Measurements from ENCODE around the gene SHC3.

Gene SHC3

DNA sequence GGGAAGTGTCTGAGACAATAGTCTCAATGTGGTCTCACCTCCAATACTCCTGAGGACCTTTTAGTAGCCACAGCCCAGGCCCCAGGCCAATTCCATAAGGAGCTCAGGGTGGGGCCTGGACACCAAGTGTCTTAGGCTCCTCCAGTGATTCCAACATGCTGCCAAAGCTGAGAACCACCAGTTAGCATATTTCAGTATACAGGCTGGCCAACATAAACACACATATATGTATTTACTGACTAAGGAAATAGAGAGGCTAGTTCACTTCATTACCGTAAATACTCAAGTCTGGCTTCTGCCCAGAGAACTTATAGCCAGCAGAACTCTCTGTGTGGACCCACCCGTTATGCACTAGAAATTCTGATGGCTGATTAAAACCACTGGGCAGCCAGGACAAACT lies 163.3 kb downstream of the SHC3 start:
- no peak for DNase-seq

DNA sequence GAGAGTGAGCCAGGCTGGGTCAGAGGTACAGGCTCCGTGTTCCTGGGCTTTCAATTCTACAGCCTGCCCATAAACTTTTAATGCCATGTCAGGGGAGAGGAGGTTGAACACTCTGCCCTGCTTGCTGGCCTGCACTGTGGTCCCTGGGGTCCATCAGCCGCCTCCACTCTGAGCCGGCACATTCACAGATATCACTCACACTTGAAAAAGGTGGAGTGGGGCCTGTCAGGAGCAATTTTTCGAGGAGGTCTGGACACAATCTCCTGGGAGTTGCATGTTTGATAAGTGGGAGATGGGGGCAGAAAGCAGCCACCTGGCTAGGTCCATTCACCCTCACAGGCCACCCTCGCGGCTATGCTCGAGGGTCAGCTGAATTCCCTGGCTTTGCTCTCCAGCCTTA lies 164.5 kb downstream of the SHC3 start:
- DNase-seq, result no peak

DNA sequence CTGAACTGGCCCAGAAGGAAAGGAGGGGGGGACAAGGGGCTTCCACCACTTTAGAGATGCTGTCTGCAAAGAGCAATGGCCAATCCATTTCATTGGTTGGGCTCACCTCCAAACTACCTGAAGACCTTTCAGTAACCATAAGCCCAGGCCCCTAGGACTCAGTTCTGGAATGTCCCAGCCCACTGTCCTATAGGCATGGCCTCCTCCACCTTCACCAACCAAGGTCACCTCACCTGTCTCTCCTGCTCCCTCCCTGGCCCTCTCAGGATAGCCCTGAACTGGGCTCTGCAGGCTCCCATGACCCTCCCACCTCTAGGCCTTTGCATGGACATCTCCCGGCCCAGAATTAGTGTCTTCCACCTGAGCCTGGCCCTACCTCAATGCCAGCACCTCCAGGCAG lies 165.0 kb downstream of the SHC3 start:
- no peak for DNase-seq

DNA sequence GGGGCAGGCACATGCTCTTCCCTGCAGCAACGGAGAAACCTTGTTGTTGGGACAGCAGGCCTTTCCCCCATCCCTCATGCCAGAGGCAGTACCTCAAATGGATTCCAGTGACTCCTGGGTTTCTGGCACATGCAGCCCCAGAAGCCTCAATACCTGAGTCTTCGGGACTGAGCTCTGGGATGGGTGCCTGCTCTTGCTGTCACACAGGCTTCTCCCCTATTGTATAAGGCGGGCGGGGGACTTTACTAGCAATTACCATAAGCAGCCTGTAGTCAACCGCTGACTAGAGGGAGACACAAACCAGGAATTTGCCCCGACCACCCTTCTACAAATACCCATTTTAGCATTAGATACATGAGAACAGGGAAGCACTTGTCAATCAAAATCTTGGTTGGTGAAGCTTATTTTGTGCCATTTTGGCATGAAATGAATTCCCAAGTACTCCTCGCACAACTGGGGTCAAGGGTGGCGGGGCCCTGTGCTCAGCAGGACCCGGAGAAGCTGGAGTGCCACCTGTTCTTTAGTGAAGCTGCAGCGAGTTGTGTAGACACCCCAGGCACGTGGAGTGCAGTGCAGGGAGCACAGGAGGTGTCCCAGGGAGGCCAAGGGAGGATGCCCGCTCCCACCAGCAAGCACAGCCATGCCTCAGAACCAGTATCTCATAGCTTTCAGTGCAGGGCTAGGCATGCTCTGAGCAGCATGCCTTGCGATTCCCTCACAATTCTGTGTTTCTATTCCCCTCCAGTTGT lies 166.2 kb downstream of the SHC3 start:
- DNase-seq, result no peak

DNA sequence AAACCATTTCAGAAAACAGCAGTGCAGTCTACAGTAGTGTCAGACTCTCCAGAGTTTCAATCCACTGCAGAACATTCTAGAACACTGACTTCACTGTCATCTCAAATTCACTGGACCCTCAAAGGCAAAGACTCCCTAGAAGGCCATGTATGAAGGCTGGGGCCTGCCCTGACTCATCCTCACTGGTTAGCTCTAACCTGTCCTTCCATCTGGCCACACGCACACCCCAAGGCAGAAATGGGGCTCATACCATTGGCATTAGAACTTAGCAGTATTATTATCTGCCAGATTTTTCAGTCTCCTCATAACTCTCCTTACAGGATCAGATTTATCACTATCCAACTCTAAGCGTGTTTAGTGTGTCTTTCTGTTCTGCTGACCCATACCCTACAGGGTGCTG lies 166.9 kb downstream of the SHC3 start:
- no peak for DNase-seq

DNA sequence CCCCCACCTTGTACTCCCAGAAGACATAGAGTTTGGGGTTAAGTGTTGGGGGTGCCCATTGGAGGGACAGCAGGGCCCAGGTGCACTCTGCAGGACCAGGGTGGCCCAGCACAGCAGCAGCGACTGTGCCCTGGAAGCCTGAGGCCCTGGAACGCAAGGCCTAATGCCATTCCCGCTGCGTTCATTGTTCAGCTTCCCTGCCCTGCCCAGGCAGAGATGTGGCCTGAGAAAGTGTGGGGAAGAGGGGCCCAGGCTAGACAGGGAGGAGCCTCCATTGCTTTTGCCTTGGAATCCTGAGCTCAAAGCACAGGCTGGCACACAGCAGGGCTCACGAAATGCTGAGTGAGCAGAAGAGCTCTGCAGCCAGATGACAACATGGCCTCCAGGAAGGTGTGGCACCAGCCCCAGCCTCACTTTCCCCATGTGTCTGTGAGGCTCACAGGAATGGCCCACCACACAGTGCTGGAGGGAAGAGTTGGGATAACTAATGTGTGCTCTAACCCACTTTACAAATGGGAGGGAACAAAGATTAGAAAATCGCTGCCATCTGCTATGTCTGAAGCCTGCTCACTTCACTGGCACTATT lies 168.0 kb downstream of the SHC3 start:
- DNase-seq, result no peak

DNA sequence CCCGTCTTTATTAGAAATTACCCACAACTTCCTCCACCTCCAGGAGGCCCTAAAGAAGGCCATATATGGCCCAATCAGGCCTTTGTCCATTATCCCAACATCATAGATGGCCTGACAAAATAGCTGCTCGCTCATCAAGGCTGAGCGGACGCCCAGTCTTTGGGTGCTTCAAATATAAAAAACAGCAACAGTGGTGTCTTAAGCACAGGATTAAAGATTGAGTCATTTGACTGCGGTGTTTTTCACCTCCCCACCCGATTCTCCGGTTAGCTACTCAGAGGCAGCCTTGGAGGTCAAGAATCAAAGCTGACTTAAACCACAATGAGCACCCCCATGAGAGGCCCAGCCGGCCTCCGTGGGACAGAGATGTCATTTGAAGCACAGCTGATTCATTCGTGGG lies 168.6 kb downstream of the SHC3 start:
- DNase-seq, result no peak

DNA sequence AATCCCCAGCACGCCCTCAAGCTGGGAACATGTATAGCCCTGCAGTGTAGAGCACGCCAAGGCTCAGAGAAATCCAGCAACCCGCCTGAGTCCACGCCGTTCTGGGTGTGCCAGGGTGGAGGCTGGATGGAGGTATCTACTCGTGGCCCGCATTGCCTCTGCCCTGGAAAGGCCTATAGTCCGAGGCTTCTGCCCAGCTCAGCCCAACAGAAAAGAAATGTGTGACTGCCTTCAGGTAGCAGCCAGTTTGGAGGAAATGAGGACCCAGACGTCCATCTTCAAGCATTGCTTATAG lies 169.1 kb downstream of the SHC3 start:
- DNase-seq, result no peak

DNA sequence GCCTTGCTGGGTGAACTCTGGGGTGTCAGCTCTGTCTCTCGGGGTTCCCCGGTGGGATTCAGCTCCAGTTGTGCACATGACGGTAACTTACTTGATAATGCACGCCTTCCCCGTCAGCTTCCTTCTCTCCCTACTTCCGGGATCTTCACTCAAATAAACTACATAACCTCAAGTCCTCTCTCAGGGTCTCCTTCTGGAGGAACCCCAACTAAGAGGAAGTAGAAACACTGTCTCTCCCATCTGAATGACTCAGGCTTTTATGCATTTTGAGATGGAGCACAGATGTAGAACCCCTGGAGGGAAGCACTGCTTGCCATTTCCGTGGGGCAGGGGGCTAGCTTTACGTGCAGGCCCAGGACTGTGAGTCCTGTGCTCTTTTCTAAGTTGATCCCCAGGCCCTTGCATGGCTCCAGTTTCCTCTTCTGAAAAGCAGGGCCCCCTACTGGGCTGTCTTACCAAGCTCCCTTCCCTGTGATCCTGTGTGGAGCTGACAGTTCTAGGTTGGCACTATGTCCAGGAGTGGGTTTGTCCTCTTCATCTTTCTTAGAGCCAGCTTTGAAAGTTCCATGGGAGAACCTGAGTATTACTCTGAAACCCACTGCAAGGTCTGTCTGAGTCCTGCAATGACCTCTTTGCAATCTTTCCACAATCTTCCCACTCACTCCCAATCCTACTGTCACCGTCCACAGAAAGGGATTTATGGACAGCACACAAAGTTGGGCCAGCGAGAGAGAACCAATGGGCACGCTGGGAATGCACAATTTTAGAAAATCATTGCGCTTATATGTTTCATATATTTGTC lies 169.7 kb downstream of the SHC3 start:
- DNase-seq, result no peak

DNA sequence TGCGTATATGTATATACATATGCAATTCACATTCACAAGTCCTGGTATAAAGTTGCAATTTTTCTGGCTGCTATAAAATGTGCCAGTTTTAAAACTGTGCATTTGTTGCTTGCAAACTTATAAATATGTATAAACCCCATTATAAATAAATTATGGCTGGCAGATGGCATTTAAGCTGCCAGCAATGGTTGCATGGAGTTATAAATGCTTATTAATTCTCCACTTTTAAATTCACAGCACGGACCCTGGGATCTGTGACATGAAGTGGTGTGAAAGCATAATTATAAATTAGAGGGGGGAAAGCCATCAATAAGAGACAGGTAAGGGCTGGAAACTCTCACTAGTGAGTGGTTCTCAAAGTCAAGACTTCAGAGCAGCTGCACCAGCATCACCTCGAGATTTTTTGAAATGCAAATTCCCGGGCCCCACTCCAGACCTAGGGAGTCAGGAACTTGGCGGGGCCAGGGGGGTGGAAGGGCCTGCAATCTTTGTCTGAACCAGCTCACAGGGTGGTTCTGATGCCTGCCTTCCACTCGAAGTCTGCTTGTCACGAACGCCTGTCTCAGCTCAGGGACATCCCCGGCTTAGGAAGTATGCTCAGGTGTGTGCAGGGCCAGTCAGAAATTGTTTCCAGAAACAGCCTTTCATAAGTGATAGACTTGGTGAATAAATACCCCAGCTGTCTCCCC lies 170.4 kb downstream of the SHC3 start:
- DNase-seq, result no peak

DNA sequence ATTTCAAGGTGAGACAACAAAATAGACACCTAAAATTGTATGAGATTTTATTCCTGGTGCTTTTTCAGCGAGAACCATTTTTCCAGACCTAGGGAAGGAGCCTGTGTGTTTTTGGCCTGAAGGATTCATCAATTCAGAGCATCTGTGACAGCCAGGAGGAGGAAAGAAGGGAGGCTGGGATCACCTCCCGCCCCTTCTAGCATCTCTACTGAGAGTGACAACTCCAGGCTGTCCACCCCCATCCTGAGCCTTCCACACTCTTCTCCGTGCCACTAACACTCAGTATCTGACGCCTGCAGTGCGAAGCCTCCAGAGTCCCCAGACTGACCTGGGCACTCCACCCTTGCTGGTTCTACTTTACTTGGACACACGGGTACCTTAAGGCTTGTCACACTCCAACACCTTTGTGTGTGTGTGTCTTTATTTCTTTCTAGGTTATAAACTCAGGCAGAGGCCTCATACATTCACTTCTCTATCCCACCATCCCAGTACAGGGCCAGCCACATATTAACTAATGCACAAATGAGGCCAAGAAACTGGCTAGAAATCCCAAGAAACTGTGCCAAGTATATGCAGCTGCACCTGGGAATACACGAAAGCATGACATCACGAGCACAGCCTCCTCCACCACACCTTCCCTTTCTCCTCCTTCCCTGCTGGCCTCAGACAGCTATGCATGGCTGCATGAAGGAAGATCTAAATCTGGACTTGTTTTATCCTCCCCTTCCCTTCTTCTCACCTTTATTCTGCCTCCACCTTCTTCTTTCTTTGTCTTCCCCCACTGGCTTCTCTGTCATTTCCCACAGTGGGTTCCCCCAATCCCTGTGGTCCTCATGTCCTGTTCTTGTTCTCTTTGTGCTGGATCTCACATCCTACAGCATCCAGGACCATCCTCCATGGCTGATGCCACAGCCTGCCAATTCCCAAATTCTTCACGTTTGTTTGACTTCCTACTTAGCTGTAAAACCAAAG lies 171.3 kb downstream of the SHC3 start:
- DNase-seq, result no peak

DNA sequence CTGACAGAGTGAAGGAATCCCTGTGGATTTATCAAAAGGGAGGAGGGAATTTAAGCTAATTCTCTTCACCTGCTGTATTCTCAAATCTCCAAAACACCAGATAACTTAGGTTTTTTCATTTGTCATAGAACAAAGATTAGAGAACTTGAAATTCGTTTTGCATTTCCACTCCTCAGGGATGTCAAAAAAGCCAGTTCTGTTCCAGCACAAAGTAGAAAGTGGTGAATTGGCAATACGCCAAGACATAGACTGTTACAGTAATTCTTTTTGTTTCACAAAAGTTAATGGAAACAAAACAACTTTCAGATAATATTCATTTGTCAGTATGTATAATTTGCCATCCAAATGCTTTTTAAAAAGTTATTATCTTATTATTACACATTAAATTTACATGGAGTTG lies 172.4 kb downstream of the SHC3 start:
- DNase-seq, result no peak

DNA sequence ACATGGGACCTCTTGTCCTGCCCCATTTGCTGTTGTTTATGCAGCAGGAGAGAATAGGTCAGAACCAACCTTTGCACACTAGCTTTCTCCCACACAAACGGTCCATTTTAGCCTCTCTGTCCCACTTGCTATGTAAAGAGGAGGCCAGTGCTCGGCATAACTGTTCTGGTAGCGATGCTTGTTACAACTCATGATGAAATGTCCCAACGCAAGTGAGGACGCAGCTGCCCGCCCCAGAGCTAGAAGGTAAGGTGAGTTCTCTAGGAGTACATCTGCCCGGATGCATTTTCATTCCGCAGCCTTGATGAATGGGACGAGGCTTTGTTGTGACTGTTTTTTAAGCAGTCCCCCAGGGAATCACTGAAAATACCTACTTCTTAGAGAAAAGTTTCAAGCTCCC lies 173.3 kb downstream of the SHC3 start:
- no peak for DNase-seq

DNA sequence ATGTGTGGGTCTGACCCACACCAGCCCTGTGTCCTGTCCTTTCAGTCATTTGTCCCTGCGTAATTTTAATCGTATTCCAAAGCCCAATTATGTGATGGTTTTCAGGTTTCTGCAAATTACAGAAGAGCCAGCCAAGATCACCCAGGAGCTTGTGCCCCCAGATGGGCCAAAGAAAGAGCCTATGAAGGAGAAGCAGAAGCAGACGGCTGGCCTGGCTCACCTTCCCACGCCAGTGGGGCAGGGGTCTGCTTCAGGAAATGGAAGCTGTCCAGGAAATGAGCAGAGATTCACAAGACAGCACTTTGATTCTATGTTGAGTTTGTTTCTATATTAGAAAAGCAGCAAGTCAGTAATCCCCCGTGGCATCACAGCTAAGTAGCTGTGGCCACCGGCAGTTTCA lies 175.6 kb downstream of the SHC3 start:
- no peak for DNase-seq

DNA sequence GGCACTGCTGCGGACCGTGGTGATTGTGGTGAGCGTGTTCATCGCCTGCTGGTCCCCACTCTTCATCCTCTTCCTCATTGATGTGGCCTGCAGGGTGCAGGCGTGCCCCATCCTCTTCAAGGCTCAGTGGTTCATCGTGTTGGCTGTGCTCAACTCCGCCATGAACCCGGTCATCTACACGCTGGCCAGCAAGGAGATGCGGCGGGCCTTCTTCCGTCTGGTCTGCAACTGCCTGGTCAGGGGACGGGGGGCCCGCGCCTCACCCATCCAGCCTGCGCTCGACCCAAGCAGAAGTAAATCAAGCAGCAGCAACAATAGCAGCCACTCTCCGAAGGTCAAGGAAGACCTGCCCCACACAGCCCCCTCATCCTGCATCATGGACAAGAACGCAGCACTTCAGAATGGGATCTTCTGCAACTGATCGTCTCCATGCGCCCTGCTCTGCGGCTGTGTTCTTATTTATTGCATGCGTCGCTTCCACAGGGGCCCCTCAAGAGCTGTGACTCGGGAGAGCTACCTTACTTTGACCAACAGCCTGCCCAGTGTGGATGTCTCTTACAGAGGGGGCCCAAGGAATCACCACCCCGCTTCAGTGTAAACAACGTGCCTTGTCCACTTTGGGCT lies 176.6 kb downstream of the SHC3 start:
- no peak for DNase-seq

DNA sequence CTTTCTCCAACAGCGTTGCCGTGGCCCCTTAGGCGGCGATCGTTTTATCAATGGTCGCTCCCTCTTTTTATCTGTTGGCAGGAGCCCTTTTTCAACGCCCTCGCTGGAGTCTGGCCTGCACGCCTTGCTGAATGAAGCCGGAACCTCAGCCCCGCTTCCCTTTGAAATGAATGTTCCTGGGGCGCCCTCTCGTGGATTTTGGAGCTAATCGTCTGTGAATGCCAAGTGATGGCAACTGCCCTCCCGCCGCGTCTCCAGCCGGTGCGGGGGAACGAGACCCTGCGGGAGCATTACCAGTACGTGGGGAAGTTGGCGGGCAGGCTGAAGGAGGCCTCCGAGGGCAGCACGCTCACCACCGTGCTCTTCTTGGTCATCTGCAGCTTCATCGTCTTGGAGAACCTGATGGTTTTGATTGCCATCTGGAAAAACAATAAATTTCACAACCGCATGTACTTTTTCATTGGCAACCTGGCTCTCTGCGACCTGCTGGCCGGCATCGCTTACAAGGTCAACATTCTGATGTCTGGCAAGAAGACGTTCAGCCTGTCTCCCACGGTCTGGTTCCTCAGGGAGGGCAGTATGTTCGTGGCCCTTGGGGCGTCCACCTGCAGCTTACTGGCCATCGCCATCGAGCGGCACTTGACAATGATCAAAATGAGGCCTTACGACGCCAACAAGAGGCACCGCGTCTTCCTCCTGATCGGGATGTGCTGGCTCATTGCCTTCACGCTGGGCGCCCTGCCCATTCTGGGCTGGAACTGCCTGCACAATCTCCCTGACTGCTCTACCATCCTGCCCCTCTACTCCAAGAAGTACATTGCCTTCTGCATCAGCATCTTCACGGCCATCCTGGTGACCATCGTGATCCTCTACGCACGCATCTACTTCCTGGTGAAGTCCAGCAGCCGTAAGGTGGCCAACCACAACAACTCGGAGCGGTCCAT lies 177.4 kb downstream of the SHC3 start:
- peak; percentile 93 for DNase-seq

DNA sequence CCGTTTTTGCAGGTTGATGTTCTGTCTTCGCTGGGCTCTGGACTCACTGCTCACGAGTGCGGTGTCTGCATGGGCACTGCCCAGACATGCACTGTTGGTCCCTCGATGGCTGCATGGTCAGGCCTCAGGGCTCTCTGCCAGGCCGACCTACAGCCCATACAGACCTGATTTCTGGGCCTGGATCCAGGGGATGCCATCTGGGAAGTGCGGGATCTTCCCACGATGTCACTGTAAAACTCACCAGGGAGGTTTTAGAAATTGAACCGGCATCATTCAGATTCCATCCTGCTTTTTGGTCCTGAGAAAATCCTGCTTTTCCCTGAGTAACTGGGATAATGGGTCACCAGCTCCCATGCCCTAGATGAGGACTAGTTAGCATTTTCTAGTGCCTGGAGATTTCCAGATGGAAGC lies 178.2 kb downstream of the SHC3 start:
- DNase-seq, result no peak

DNA sequence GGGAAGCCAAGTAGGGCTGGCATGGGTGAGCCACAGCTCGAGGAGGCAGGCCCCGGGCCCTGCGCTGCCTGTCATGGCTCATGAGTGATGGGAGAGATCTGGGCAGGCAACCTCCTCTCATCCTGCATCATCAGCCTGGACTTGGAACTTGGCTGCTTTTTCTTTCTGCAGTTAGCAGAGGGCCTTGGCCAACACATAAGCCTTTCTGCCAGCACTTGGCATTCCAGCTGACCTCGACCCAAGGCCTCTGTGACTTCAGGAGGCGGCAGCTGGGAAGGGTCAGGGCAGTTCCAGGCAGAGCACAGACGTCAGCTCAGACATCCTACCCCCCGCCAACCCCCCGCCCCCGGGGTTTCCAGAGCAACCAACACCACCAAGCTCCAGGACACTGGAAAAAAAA lies 179.7 kb downstream of the SHC3 start:
- DNase-seq, result no peak

DNA sequence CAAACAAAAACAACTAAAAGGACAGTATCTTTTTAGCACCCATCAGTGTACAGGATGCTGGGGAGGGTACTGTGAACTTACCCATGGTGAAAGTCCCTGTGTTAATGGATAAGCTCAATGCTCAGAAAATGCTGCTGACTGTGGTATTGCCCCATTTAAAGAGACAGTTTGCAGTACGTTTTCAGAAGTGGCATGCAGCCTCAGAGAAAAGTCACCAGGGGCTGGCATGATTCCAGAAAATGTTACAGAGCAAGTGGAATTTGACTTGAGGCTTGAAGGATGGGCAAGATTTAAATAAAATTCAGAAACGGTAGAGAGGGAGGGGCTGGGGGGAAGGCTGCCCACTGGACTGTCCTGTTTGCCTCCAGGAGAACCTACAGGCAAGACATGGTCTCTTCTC lies 180.1 kb downstream of the SHC3 start:
- DNase-seq, result no peak

DNA sequence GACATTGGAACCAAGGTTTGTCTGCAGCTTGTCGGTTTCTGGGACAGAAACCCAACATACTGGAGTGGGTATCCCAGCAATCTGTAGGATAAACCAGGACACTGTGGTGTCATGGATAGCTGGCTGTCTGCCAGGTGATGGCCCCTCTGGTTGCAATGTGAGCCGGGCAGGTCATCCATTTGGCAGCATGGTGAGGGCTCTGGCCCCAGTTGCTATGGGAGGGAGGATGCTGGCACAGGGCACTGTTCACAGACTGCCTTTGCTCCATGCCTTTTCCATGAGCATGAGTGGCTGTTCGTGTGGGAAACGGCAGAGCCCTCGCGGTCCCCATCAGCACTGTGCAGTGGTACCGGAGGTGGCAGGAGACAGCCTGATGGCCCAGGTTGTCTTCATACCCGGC lies 181.0 kb downstream of the SHC3 start:
- no peak for DNase-seq

DNA sequence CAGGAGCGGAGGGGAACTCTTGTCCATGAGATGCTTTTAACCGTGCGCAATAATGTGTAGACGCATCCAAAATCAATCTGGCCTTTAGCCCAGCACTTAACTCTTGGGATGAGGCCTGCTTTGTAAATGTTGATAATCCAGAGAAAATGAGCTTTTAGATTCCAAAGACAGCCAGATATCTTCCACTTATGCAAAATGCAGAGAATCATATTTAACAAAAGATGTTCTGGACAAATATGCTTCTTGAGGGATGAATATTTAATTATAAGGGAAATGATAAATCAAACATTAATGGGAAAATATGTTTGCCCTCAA lies 181.7 kb downstream of the SHC3 start:
- no peak for DNase-seq
